IMR-90 (cell line): ENCODE measurements around the gene UBD. TPM values are rescaled to one million over a fixed set of nuclear protein-coding genes. Genes with fewer than 3 reads are reported as not detected.

Experiments
- ATAC-seq: fragments of 200-7000 bp; cut with Tn5 transposase; 2 replicates; pipeline ENCODE4 v1.9.1; 2020; ENCODE audit warnings: low read depth, mild to moderate bottlenecking, moderate library complexity
- BruUV-seq: library from RNA; stranded (reverse); fragments of 400-500 nt; replicated peaks from 2 replicates; lab custom pipeline; 2021; lab: Mats Ljungman, UMichigan
- CTCF ChIA-PET: fragments of 300-600 bp; formaldehyde crosslinking; extraction: SDS; loops from one replicate; lab custom pipeline; 2021; ENCODE audit warnings: antibody characterized with exemption; lab: Yijun Ruan, JAX
- POLR2A ChIA-PET: fragments of 300-600 bp; sonication (Branson Sonifier 250); formaldehyde crosslinking; loops from one replicate; lab custom pipeline; 2022; ENCODE audit warnings: antibody characterized with exemption; ENCODE audit not compliant: unreplicated experiment; lab: Charles Lee
- DNase-seq: peaks from one replicate; pipeline ENCODE4 v3.0.0; 2013
- H2AFZ ChIP-seq: replicated peaks from 2 replicates; pipeline ENCODE3; 2013; ENCODE audit warnings: low read length, mild to moderate bottlenecking; ENCODE audit not compliant: poor library complexity
- H2AK5ac ChIP-seq: 2 replicates; pipeline ENCODE4 v1.6.1; 2013; ENCODE audit warnings: low read depth, low read length, inconsistent platforms
- H2AK9ac ChIP-seq: replicated peaks from 2 replicates; pipeline ENCODE3; 2013; ENCODE audit warnings: mild to moderate bottlenecking, low read depth, low read length, moderate library complexity; ENCODE audit not compliant: poor library complexity
- H2BK120ac ChIP-seq: 2 replicates; pipeline ENCODE4 v1.6.1; 2013; ENCODE audit warnings: low read depth, low read length, inconsistent platforms
- H2BK15ac ChIP-seq: 3 replicates; pipeline ENCODE4 v1.6.1; 2013; ENCODE audit warnings: low read depth, low read length, inconsistent platforms
- H2BK20ac ChIP-seq: 2 replicates; pipeline ENCODE4 v1.6.1; 2013; ENCODE audit warnings: low read depth, mild to moderate bottlenecking, inconsistent platforms, low read length, moderate library complexity
- H2BK5ac ChIP-seq: 2 replicates; pipeline ENCODE4 v1.6.1; 2013; ENCODE audit warnings: mild to moderate bottlenecking, low read depth, low read length, inconsistent platforms; ENCODE audit not compliant: poor library complexity, severe bottlenecking
- H3K14ac ChIP-seq: replicated peaks from 2 replicates; pipeline ENCODE4 v1.6.1; 2013; ENCODE audit warnings: low read depth, low read length, inconsistent platforms
- H3K18ac ChIP-seq: 2 replicates; pipeline ENCODE4 v1.6.1; 2013; ENCODE audit warnings: low read depth, low read length, control low read depth
- H3K23ac ChIP-seq: 2 replicates; pipeline ENCODE4 v1.6.1; 2013; ENCODE audit warnings: low read depth, low read length, inconsistent platforms
- H3K27ac ChIP-seq: 2 replicates; pipeline ENCODE4 v1.5.1; 2013; ENCODE audit warnings: mild to moderate bottlenecking, control low read depth, low read length; ENCODE audit not compliant: insufficient read depth
- H3K27me3 ChIP-seq: 2 replicates; pipeline ENCODE4 v1.6.1; 2013; ENCODE audit warnings: low read length; ENCODE audit not compliant: control insufficient read depth, insufficient read depth
- H3K36me3 ChIP-seq: 2 replicates; pipeline ENCODE4 v1.6.1; 2013; ENCODE audit warnings: low read length, mixed read lengths; ENCODE audit not compliant: control insufficient read depth, insufficient read depth
- H3K4ac ChIP-seq: 2 replicates; pipeline ENCODE4 v1.6.1; 2013; ENCODE audit warnings: low read depth, low read length, inconsistent platforms
- H3K4me1 ChIP-seq: 2 replicates; pipeline ENCODE4 v1.6.1; 2013; ENCODE audit warnings: low read length, mixed read lengths; ENCODE audit not compliant: control insufficient read depth, insufficient read depth
- H3K4me2 ChIP-seq: 2 replicates; pipeline ENCODE4 v1.6.1; 2013; ENCODE audit warnings: low read depth, mild to moderate bottlenecking, control low read depth, low read length, moderate library complexity
- H3K4me3 ChIP-seq: 2 replicates; pipeline ENCODE4 v1.5.1; 2013; ENCODE audit warnings: low read depth, mild to moderate bottlenecking, control low read depth, low read length, moderate library complexity; ENCODE audit not compliant: insufficient read depth
- H3K56ac ChIP-seq: 2 replicates; pipeline ENCODE4 v1.6.1; 2013; ENCODE audit warnings: low read length, inconsistent platforms; ENCODE audit not compliant: insufficient read depth; ENCODE audit errors: extremely low read depth
- H3K79me1 ChIP-seq, 2 experiments: 2 replicates each; pipeline ENCODE4 v1.6.1; 2013; ENCODE audit warnings: low read length in 2 of 2, inconsistent platforms in 1 of 2, low read depth in 1 of 2
- H3K9ac ChIP-seq: 2 replicates; pipeline ENCODE4 v1.6.1; 2013; ENCODE audit warnings: low read depth, low read length, control low read depth
- H3K9me1 ChIP-seq: 2 replicates; pipeline ENCODE4 v1.6.1; 2013; ENCODE audit warnings: low read length, inconsistent platforms; ENCODE audit not compliant: insufficient read depth
- H3K9me3 ChIP-seq: 2 replicates; pipeline ENCODE4 v1.6.1; 2013; ENCODE audit warnings: low read length; ENCODE audit not compliant: control insufficient read depth, insufficient read depth
- H4K20me1 ChIP-seq: 2 replicates; pipeline ENCODE4 v1.6.1; 2013; ENCODE audit warnings: low read length, inconsistent platforms; ENCODE audit not compliant: insufficient read depth
- H4K5ac ChIP-seq: 2 replicates; pipeline ENCODE4 v1.6.1; 2013; ENCODE audit warnings: mild to moderate bottlenecking, low read depth, low read length, control low read depth
- H4K8ac ChIP-seq, 2 experiments: 2 replicates each; pipeline ENCODE4 v1.6.1; 2013; ENCODE audit warnings: low read depth in 2 of 2, low read length in 2 of 2, control low read depth in 1 of 2, inconsistent platforms in 1 of 2
- H4K91ac ChIP-seq: 2 replicates; pipeline ENCODE4 v1.6.1; 2013; ENCODE audit warnings: low read depth, low read length, inconsistent platforms; ENCODE audit not compliant: insufficient read depth
- CEBPB ChIP-seq: IDR thresholded peaks from 2 replicates; pipeline ENCODE4 v1.6.1; 2012; ENCODE audit warnings: low read depth, low read length, improper control_type of control experiment
- RAD21 ChIP-seq: IDR thresholded peaks from 2 replicates; pipeline ENCODE4 v1.6.1; 2012; ENCODE audit warnings: low read length, improper control_type of control experiment
- RFX5 ChIP-seq: IDR thresholded peaks from 2 replicates; pipeline ENCODE4 v1.8.0; 2012; ENCODE audit warnings: low read depth, mild to moderate bottlenecking, low read length, moderate library complexity
- WGBS, 2 experiments: methylation state at CpG; one replicate each; pipeline versions ENCODE4 v1.1.5 to v1.1.7; 2013; ENCODE audit warnings: missing lambda C conversion rate in 2 of 2; ENCODE audit not compliant: insufficient read length in 1 of 2; ENCODE audit errors: extremely low coverage in 2 of 2; 5-methylcytosine and 5-hydroxymethylcytosine counted together
- dilution Hi-C: fragments of 300-500 bp; cut with HindIII; formaldehyde crosslinking; loops from one replicate; pipeline ENCODE4 v1.14.3; 2018; ENCODE audit warnings: low sequenced_read_pairs; ENCODE audit not compliant: unreplicated experiment
- in situ Hi-C: fragments of 300-500 bp; cut with MboI; formaldehyde crosslinking; loops from 3 replicates; pipeline ENCODE4 v1.14.3; 2019; ENCODE audit warnings: low sequenced_read_pairs, inconsistent platforms, mixed read lengths
- intact Hi-C: fragments of 100-400 bp; cut with micrococcal nuclease; formaldehyde crosslinking; loops from 2 replicates; pipeline ENCODE4 v1.10.0; 2022
- polyA plus RNA-seq, 3 experiments: library from polyadenylated mRNA; depleted of rRNA; stranded (reverse); fragments of >200 nt; gene quantifications; 2 replicates each; pipeline ENCODE4 v1.2.3, GENCODE V29; 2012; ENCODE audit warnings: low replicate concordance in 1 of 3
- total RNA-seq: library from RNA; depleted of rRNA; stranded (reverse); fragments of >200 nt; gene quantifications from 2 replicates; pipeline ENCODE4 v1.2.3, GENCODE V29; 2012
- TF ChIP-seq, protein P1 (sequence below): fragments of 150-350 bp; IDR thresholded peaks from 2 replicates; pipeline ENCODE4 v1.6.1; 2017; ENCODE audit warnings: mild to moderate bottlenecking, antibody characterized with exemption, low read length, low read depth

UBD gene
- total and polyA plus RNA-seq, 2 of the 4 experiments (the other 2 are of a cell fraction), result not detected

- intact Hi-C loops (no loop called here), in situ Hi-C loops (no loop called here), dilution Hi-C loops (no loop called here)
- no peak overlapping the region for H3K27ac ChIP-seq
- peaks cover 10% of the 10 kb centered on the region; the same call in 1 of the 2 replicates for H3K9me3 ChIP-seq
- no peak overlapping the region for H2BK5ac ChIP-seq
- 0% methylated on average over 1 of the region's 4 CpGs; no CpG with 5 or more reads in 1 of the 2 experiments for WGBS, 2 experiments
- H2BK120ac ChIP-seq, result no peak overlapping the region
- no peak overlapping the region for H3K4ac ChIP-seq
- H3K4me2 ChIP-seq, result no peak overlapping the region
- H3K23ac ChIP-seq, result no peak overlapping the region
- CTCF ChIA-PET, result no interaction called here
- no peak for TF ChIP-seq RFX5
- TF ChIP-seq, protein P1, sequence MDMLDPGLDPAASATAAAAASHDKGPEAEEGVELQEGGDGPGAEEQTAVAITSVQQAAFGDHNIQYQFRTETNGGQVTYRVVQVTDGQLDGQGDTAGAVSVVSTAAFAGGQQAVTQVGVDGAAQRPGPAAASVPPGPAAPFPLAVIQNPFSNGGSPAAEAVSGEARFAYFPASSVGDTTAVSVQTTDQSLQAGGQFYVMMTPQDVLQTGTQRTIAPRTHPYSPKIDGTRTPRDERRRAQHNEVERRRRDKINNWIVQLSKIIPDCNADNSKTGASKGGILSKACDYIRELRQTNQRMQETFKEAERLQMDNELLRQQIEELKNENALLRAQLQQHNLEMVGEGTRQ, result no peak
- TF ChIP-seq RAD21, result no peak
- no peak for TF ChIP-seq CEBPB
- no peaks in the 10 kb centered on the region for H3K9me1 ChIP-seq
- DNase-seq, result no peak
- H2AK9ac ChIP-seq, result no peak overlapping the region
- no peaks in the 10 kb centered on the region for H4K20me1 ChIP-seq
- H4K91ac ChIP-seq, result no peak overlapping the region
- no TSS peak for BruUV-seq
- no peak overlapping the region for H3K9ac ChIP-seq
- H3K27me3 ChIP-seq, result no peaks in the 10 kb centered on the region
- no peak overlapping the region for H2AFZ ChIP-seq
- POLR2A ChIA-PET, result no interaction called here
- no peak overlapping the region for H4K5ac ChIP-seq
- no peak overlapping the region for H2BK15ac ChIP-seq
- H3K79me1 ChIP-seq, result no peaks in the 10 kb centered on the region
- H2BK20ac ChIP-seq, result no peak overlapping the region
- no peaks in the 10 kb centered on the region for H3K4me1 ChIP-seq
- H3K18ac ChIP-seq, result no peak overlapping the region
- no peak overlapping the region for H2AK5ac ChIP-seq
- H3K4me3 ChIP-seq, result no peak overlapping the region
- no peaks in the 10 kb centered on the region for H3K36me3 ChIP-seq
- H4K8ac ChIP-seq, result no peak overlapping the region
- no peak for ATAC-seq
- no peak overlapping the region for H3K14ac ChIP-seq
- H3K56ac ChIP-seq, result no peak overlapping the region
Measured at GRCh38 chr6:29510202-29510601, 49.3 kb downstream of the UBD start.
